PFSK-1 (cell line): ENCODE data around the gene TIMP1.

Experiments used
- FOXP2 ChIP-seq: optimal IDR thresholded peaks from 2 replicates; pipeline ENCODE3; 2011; ENCODE audit warnings: borderline replicate concordance, control low read depth, inconsistent platforms; ENCODE audit not compliant: insufficient read depth; ENCODE audit errors: extremely low read length, extremely low read depth
- POLR2AphosphoS5 ChIP-seq: IDR thresholded peaks from 2 replicates; pipeline ENCODE4 v1.6.1; 2012; ENCODE audit warnings: low read depth, mild to moderate bottlenecking, control low read depth, low read length, moderate library complexity
- SIN3A ChIP-seq: IDR thresholded peaks from 2 replicates; pipeline ENCODE4 v1.6.1; 2012; ENCODE audit warnings: mild to moderate bottlenecking, low read length, moderate library complexity, borderline replicate concordance; ENCODE audit not compliant: insufficient read depth
- TAF1 ChIP-seq: IDR thresholded peaks from 2 replicates; pipeline ENCODE4 v1.6.1; 2012; ENCODE audit warnings: low read length, control low read depth, borderline replicate concordance; ENCODE audit not compliant: insufficient read depth
- TF ChIP-seq, protein P1 (sequence below), 2 experiments: IDR thresholded peaks; 2 replicates each; pipeline versions ENCODE4 v1.6.1 to v1.8.0; 2011 to 2012; ENCODE audit warnings: low read depth in 2 of 2, low read length in 2 of 2, control low read depth in 1 of 2, inconsistent platforms in 1 of 2, mild to moderate bottlenecking in 1 of 2, moderate library complexity in 1 of 2; ENCODE audit not compliant: insufficient read depth in 1 of 2

TIMP1 gene

DNA sequence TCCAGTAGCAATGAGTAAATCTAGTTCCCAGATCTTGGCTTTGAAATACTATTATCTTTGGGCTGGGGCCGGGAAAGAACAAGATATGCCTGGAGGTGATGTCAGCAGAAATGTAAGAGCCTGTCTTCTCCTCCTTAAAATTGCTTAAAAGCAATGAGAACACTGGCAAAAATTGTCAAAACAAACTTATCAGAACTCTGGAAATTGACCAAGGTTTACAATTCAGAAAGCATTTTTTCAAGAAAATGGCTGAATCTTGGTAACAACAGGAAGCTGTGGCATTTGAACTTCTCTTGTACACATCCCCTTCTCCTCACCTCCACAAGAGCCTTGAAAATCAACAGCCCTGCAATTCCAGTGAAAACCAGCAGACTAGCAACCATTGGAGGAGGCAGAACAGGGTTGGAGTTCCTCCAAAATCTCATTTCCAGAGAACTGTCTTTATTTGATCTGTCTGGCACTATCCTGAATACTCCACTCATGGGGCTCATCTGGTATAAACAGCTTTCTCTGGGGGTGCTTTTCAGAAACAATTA, 13.5 kb downstream of the TIMP1 start:
- TF ChIP-seq TAF1 = no peak
- TF ChIP-seq FOXP2 = no peak
- TF ChIP-seq SIN3A = no peak
- TF ChIP-seq POLR2AphosphoS5 = no peak
- TF ChIP-seq, protein P1, sequence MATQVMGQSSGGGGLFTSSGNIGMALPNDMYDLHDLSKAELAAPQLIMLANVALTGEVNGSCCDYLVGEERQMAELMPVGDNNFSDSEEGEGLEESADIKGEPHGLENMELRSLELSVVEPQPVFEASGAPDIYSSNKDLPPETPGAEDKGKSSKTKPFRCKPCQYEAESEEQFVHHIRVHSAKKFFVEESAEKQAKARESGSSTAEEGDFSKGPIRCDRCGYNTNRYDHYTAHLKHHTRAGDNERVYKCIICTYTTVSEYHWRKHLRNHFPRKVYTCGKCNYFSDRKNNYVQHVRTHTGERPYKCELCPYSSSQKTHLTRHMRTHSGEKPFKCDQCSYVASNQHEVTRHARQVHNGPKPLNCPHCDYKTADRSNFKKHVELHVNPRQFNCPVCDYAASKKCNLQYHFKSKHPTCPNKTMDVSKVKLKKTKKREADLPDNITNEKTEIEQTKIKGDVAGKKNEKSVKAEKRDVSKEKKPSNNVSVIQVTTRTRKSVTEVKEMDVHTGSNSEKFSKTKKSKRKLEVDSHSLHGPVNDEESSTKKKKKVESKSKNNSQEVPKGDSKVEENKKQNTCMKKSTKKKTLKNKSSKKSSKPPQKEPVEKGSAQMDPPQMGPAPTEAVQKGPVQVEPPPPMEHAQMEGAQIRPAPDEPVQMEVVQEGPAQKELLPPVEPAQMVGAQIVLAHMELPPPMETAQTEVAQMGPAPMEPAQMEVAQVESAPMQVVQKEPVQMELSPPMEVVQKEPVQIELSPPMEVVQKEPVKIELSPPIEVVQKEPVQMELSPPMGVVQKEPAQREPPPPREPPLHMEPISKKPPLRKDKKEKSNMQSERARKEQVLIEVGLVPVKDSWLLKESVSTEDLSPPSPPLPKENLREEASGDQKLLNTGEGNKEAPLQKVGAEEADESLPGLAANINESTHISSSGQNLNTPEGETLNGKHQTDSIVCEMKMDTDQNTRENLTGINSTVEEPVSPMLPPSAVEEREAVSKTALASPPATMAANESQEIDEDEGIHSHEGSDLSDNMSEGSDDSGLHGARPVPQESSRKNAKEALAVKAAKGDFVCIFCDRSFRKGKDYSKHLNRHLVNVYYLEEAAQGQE (IDR thresholded peaks at IDR 0.05; ENCODE audit: insufficient read depth in 1 of 2, low read depth in 2 of 2, low read length in 2 of 2) = no peak

DNA sequence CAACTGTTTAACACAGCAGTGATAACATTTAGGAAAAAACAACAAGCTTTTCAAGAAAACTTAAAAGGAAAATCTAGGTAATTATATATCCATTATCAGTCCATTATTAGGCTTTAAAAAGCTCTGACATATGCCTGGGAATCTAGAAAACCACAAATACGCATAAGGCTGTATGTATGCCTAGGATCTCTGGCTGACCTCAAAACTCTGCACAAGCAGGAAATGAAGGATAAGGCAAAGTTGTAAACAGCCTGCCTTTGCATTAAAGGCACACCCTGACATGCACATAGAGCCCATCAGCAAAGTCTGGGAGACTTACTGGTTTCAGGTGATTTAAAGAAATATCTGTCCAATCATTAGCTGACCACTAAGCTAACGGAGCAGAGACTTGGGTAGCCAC, 14.0 kb downstream of the TIMP1 start:
- TF ChIP-seq POLR2AphosphoS5 (no peak), FOXP2 (no peak), TAF1 (no peak), SIN3A (no peak)
- TF ChIP-seq, protein P1 (IDR thresholded peaks at IDR 0.05; ENCODE audit: insufficient read depth in 1 of 2, low read depth in 2 of 2, low read length in 2 of 2) = no peak

DNA sequence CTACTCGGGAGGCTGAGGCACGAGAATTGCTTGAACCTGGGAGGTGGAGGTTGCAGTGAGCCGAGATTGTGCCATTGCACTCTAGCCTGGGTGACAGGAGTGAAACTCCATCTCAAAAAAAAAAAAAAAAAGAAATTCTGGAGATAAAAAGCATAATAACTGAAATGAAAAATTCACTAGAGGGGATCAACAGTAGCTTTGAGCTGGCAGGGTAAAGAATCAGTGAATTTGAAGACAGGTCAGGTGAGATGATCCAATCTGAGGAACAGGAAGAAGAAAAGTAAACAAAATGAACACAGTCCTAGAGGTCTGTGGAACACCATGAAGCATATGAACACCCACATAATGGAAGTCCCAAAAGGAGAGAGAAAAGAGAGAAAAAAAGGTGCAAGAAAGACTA, 15.0 kb downstream of the TIMP1 start:
- TF ChIP-seq SIN3A (no peak), FOXP2 (no peak), TAF1 (no peak), POLR2AphosphoS5 (no peak)
- TF ChIP-seq, protein P1 (IDR thresholded peaks at IDR 0.05; ENCODE audit: insufficient read depth in 1 of 2, low read depth in 2 of 2, low read length in 2 of 2) = no peak

DNA sequence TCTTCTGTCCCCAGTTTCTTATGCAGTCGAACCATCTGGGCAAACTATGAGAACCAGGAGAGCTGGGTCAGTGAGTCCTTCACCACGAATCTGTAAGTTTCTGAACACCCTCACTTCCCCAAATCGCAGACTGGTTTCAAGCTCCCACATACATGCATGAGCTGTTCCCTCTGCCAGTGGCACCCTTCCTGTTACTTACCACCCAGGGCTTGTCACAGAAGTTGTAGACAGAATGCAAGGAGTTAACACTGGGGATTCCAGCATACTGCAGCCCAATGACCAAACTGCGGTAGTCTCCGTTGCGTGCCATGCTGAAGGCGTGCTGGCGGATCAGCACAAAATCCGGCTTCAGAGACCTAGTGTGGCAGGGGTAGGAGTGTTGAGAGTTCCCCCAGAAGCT, 22.8 kb downstream of the TIMP1 start:
- TF ChIP-seq TAF1 (no peak), POLR2AphosphoS5 (no peak), FOXP2 (no peak)
- TF ChIP-seq, protein P1 (IDR thresholded peaks at IDR 0.05; ENCODE audit: insufficient read depth in 1 of 2, low read depth in 2 of 2, low read length in 2 of 2) = no peak

DNA sequence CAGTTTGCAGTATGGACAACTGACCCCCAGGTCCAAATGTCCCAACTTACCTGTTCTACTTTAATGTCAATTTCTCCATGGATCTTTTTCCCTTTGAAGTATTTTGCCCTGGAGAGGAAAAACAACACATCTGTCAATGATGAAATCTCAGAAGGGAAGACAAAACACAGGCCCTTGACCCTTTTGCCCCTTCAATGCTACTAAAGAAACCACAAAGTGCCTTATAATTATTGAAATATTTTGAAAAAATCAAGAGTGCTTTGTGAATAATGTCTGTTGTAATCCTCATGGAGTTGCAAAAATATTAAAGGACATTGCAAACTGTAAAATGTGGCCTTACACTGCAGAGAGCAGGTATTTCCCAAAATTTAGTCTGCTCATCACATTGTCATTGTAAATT, 24.9 kb downstream of the TIMP1 start:
- TF ChIP-seq, protein P1 (IDR thresholded peaks at IDR 0.05; ENCODE audit: insufficient read depth in 1 of 2, low read depth in 2 of 2, low read length in 2 of 2) = no peak
- TF ChIP-seq TAF1 (no peak), SIN3A (no peak), POLR2AphosphoS5 (no peak), FOXP2 (no peak)
